Osteocyte (in vitro differentiated cells): ENCODE results near the gene PTPN3. TPM values are rescaled to one million over a fixed set of nuclear protein-coding genes. Genes with fewer than 3 reads are reported as not detected.

ENCODE experiments used
- DNase-seq: peaks from one replicate; pipeline ENCODE4 v3.0.0; 2021; ENCODE audit warnings: mixed read lengths; ENCODE audit not compliant: unreplicated experiment; ENCODE audit errors: extremely low spot score
- H3K27ac Mint-ChIP-seq: one replicate; pipeline ENCODE4 v1.8.0; 2021; ENCODE audit warnings: mild to moderate bottlenecking, mixed read lengths; ENCODE audit not compliant: unreplicated experiment
- H3K27me3 Mint-ChIP-seq: one replicate; pipeline ENCODE4 v1.8.0; 2021; ENCODE audit warnings: mixed read lengths; ENCODE audit not compliant: unreplicated experiment
- H3K36me3 Mint-ChIP-seq: one replicate; pipeline ENCODE4 v1.8.0; 2021; ENCODE audit warnings: mixed read lengths; ENCODE audit not compliant: unreplicated experiment
- H3K4me1 Mint-ChIP-seq: one replicate; pipeline ENCODE4 v1.8.0; 2021; ENCODE audit warnings: mixed read lengths; ENCODE audit not compliant: unreplicated experiment
- H3K4me3 Mint-ChIP-seq: one replicate; pipeline ENCODE4 v1.8.0; 2021; ENCODE audit warnings: mild to moderate bottlenecking, moderate library complexity, mixed read lengths; ENCODE audit not compliant: unreplicated experiment
- H3K9me3 Mint-ChIP-seq: one replicate; pipeline ENCODE4 v1.8.0; 2021; ENCODE audit warnings: mixed read lengths; ENCODE audit not compliant: unreplicated experiment
- total RNA-seq: library from RNA; stranded (reverse); gene quantifications from 2 replicates; pipeline ENCODE4 v1.2.1, GENCODE V29; 2021
- TF ChIP-seq, protein P1 (sequence below): fragments of 200-600 bp; sonication (generic); IDR thresholded peaks from 2 replicates; pipeline ENCODE4 v1.5.0; 2021; ENCODE audit warnings: antibody characterized with exemption, mild to moderate bottlenecking, moderate library complexity

The PTPN3 gene
- total RNA-seq, 1 donor from 2014 or later = 4.7 TPM

DNA sequence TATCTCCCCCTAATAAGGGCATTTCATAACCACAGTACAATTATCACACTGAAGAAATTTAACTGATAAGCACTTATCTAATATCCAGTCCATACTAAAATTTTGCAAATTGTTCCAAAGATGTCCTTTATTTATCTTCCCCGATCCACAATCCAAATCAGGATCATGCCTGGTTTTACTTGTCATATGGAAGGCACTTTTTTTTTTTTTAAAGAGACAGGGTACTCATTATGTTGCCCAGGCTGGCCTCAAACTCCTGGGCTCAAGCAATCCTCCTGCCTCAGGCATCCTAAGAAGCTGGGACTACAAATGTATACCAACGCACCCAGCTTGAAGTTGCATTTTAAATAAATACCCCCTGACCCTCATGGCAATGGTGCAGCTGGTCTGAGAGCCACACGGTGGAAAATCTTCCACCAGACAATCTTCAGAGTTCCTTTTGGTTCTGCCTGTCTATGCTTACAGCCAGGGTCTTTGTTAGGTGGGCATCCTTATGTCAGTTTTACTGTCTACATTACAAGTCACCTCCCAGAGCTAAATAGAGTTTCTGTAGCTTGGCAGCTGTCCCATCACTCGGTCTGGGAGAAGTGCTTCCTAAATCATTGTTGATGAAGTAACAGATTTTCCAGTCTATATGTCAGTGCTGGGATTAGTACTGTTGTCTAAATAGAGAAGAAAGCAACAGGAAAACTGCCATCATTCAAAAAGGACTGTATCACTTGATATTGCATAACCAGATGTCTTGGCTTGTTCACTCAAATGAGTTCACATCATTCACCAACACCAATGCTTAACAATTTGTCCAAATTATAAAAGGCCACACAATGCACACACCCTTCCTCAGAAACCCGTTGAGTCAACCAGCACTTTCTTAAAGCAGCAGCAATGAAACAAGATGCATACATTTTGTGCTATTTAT lies 26.4 kb downstream of the PTPN3 start:
- TF ChIP-seq, protein P1, sequence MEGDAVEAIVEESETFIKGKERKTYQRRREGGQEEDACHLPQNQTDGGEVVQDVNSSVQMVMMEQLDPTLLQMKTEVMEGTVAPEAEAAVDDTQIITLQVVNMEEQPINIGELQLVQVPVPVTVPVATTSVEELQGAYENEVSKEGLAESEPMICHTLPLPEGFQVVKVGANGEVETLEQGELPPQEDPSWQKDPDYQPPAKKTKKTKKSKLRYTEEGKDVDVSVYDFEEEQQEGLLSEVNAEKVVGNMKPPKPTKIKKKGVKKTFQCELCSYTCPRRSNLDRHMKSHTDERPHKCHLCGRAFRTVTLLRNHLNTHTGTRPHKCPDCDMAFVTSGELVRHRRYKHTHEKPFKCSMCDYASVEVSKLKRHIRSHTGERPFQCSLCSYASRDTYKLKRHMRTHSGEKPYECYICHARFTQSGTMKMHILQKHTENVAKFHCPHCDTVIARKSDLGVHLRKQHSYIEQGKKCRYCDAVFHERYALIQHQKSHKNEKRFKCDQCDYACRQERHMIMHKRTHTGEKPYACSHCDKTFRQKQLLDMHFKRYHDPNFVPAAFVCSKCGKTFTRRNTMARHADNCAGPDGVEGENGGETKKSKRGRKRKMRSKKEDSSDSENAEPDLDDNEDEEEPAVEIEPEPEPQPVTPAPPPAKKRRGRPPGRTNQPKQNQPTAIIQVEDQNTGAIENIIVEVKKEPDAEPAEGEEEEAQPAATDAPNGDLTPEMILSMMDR = no peak
- Mint-ChIP-seq H3K27me3 (no peaks in the 10 kb centered on the region), H3K4me3 (no peak overlapping the region), H3K36me3 (no peaks in the 10 kb centered on the region), H3K27ac (no peak overlapping the region), H3K4me1 (peaks cover 26% of the 10 kb centered on the region), H3K9me3 (no peaks in the 10 kb centered on the region)
- no peak for DNase-seq

DNA sequence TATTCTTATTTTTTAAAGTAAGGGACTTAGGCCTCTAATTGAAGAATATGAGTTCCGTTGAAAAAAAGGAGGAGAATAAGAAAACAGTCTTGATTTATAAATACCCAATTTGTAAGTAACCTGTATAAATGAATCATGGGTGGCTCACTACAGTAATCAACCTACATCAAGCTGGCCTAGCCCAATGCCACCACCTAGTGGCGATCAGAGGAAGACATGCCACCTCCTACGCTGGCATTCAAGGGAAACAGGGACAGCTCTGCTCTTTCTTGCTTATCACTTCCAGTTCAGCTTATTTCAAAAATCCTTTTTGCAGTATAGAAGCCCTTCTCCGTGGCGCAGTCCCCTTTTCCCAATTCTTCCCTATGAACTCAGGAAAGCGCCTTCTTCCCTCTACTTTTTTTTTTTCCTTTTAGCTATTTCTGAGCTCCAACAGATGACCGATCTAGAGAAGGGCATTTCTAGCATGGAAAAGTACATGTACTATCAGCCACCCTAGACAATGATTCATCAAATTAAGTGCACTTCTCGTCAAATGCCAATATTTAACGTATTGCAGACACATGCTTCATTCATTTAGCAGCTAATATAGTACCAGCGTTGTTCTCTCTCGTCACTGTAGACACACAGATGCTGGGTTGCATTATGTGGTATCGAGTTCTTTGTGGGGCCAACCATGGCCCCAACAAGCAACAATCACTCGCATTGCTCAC lies 28.3 kb downstream of the PTPN3 start:
- Mint-ChIP-seq H3K27ac (no peak overlapping the region), H3K9me3 (no peaks in the 10 kb centered on the region), H3K4me1 (peaks cover 14% of the 10 kb centered on the region), H3K27me3 (no peaks in the 10 kb centered on the region), H3K36me3 (no peaks in the 10 kb centered on the region), H3K4me3 (no peak overlapping the region)
- TF ChIP-seq, protein P1 = peak; percentile 93
- no peak for DNase-seq

DNA sequence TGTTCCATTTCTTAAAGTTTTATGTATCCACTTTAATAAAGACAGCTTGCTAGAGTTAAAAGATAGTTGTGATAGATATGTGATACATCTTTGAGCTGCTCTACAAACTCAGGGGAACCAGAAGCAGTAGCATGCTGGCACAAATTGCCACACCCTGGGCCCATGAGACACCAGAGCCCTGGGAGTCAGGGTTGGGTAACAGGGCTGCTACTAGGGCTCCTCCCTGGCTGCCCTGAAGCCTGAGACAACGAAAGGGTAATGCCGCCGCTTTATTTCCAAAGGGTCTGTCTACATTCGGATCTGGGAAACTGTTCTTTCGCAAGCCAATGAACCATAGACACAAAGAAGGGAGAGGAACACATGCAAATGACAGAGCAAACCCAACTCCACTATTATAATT lies 29.2 kb downstream of the PTPN3 start:
- TF ChIP-seq, protein P1 = no peak
- Mint-ChIP-seq H3K4me1 (peaks cover 14% of the 10 kb centered on the region), H3K4me3 (no peak overlapping the region), H3K9me3 (no peaks in the 10 kb centered on the region), H3K27me3 (no peaks in the 10 kb centered on the region), H3K27ac (no peak overlapping the region), H3K36me3 (no peaks in the 10 kb centered on the region)
- DNase-seq = no peak

DNA sequence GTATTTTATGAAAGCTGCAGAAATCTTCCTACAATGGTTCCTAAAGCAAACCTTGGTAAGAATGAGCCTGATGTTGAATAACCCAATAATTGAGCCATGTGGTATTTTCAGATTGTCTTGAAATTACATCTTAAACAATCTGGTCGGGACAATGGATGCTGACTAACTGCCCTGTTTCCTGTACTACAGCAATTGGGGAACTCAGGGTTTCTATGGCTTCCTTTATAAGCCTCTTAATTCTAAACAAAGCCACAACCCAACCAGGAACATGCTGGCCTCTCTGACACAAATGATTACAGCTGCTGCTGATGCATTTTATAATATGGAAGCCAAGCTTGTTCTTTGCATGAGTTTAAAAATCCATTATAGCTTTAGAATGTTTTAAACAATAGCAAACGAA lies 30.2 kb downstream of the PTPN3 start:
- TF ChIP-seq, protein P1 = no peak
- Mint-ChIP-seq H3K4me1 (peaks cover 6% of the 10 kb centered on the region), H3K27ac (no peak overlapping the region), H3K4me3 (no peak overlapping the region), H3K27me3 (no peaks in the 10 kb centered on the region), H3K36me3 (no peaks in the 10 kb centered on the region), H3K9me3 (no peaks in the 10 kb centered on the region)
- DNase-seq = no peak
